HG02623 (cell line): Measurements from ENCODE around the gene NUMA1.

Experiments
- ATAC-seq: cut with Tn5 transposase; IDR thresholded peaks from one replicate; pipeline ENCODE4 v1.9.1; 2021; ENCODE audit warnings: moderate library complexity; ENCODE audit not compliant: unreplicated experiment

NUMA1 gene

GRCh38 chr11:72102946-72103753, 22.8 kb upstream of the NUMA1 start, which contains the start of gene LAMTOR1:
Gene LAMTOR1 (minus strand): TSS chr11:72103297. CDS start chr11:72103224, 73 bp downstream.
- ATAC-seq = peak; percentile 86

- ATAC-seq = no peak
Measured at GRCh38 chr11:72102631-72102945, 22.2 kb upstream of the NUMA1 start.

GRCh38 chr11:72102162-72102561, 21.8 kb upstream of the NUMA1 start:
- no peak for ATAC-seq

- no peak for ATAC-seq
Measured at GRCh38 chr11:72100462-72100861, 20.1 kb upstream of the NUMA1 start.

- ATAC-seq = no peak
Measured at GRCh38 chr11:72100009-72100408, 19.7 kb upstream of the NUMA1 start.

- no peak for ATAC-seq
Measured at GRCh38 chr11:72098741-72099140, 18.4 kb upstream of the NUMA1 start.

GRCh38 chr11:72091292-72091691, 10.9 kb upstream of the NUMA1 start:
- no peak for ATAC-seq

GRCh38 chr11:72088076-72088808, 7.9 kb upstream of the NUMA1 start:
- ATAC-seq = no peak

- ATAC-seq = no peak
Measured at GRCh38 chr11:72085621-72086351, 5.4 kb upstream of the NUMA1 start.

- ATAC-seq = no peak
Measured at GRCh38 chr11:72084965-72085364, 4.6 kb upstream of the NUMA1 start.

GRCh38 chr11:72084076-72084475, 3.7 kb upstream of the NUMA1 start:
- ATAC-seq = no peak

GRCh38 chr11:72083414-72083813, 3.1 kb upstream of the NUMA1 start:
- ATAC-seq = no peak

- no peak for ATAC-seq
Measured at GRCh38 chr11:72081821-72082453, 1.6 kb upstream of the NUMA1 start.

GRCh38 chr11:72081184-72081644, 872 bp upstream of the NUMA1 start:
- no peak for ATAC-seq

- peak; percentile 17 for ATAC-seq
Measured at GRCh38 chr11:72079819-72080325, 470 bp downstream of the NUMA1 start.

GRCh38 chr11:72078477-72078876, 1.9 kb downstream of the NUMA1 start:
- ATAC-seq = no peak

- no peak for ATAC-seq
Measured at GRCh38 chr11:72075756-72076155, 4.6 kb downstream of the NUMA1 start.

- ATAC-seq = no peak
Measured at GRCh38 chr11:72075109-72075508, 5.2 kb downstream of the NUMA1 start.

- ATAC-seq = no peak
Measured at GRCh38 chr11:72072348-72072747, 8.0 kb downstream of the NUMA1 start.

- ATAC-seq = no peak
Measured at GRCh38 chr11:72070491-72070890, 9.9 kb downstream of the NUMA1 start.

- ATAC-seq = no peak
Measured at GRCh38 chr11:72069787-72070251, 10.5 kb downstream of the NUMA1 start.
